Fibroblast of lung (primary cell): ENCODE data around the gene FSHB. TPM values are rescaled to one million over a fixed set of nuclear protein-coding genes. Genes with fewer than 3 reads are reported as not detected.

ENCODE experiments used
- DNase-seq, 2 donors: peaks; one replicate each; pipeline versions ENCODE4 v3.0.0 to v3.0.0-alpha.2; 2010; ENCODE audit warnings: low read depth in 2 of 2
- H2AFZ ChIP-seq: 2 replicates; pipeline ENCODE4 v1.5.1; 2012; ENCODE audit warnings: low read length, control low read depth, inconsistent platforms
- H3K27ac ChIP-seq: 2 replicates; pipeline ENCODE4 v1.5.1; 2011; ENCODE audit warnings: low read length, control low read depth; ENCODE audit not compliant: insufficient read depth
- H3K27me3 ChIP-seq: 2 replicates; pipeline ENCODE4 v1.5.1; 2011; ENCODE audit warnings: mild to moderate bottlenecking, low read length; ENCODE audit not compliant: control insufficient read depth, insufficient read depth
- H3K36me3 ChIP-seq: 2 replicates; pipeline ENCODE4 v1.5.1; 2011; ENCODE audit warnings: low read length; ENCODE audit not compliant: control insufficient read depth, insufficient read depth
- H3K4me1 ChIP-seq: 2 replicates; pipeline ENCODE4 v1.5.1; 2011; ENCODE audit warnings: low read length; ENCODE audit not compliant: control insufficient read depth, insufficient read depth; ENCODE audit errors: extremely low read depth
- H3K4me2 ChIP-seq: 2 replicates; pipeline ENCODE4 v1.5.1; 2011; ENCODE audit warnings: low read length, control low read depth; ENCODE audit not compliant: insufficient read depth; ENCODE audit errors: extremely low read depth
- H3K4me3 ChIP-seq, 4 experiments: fragments of 200-600 bp in 1 of 4; sonication (generic) in 1 of 4; replicated peaks in 1 of 4; 2 replicates each; pipeline ENCODE4 v1.5.1; 2011 to 2016; ENCODE audit warnings: low read length in 4 of 4, low read depth in 3 of 4, mild to moderate bottlenecking in 3 of 4, control low read depth in 2 of 4, inconsistent platforms in 1 of 4, mixed read lengths in 1 of 4; ENCODE audit not compliant: insufficient read depth in 1 of 4; ENCODE audit errors: control extremely low read depth in 1 of 4
- H3K79me2 ChIP-seq: 2 replicates; pipeline ENCODE4 v1.5.1; 2012; ENCODE audit warnings: mild to moderate bottlenecking, low read length, inconsistent platforms; ENCODE audit not compliant: control insufficient read depth, insufficient read depth
- H3K9ac ChIP-seq: 2 replicates; pipeline ENCODE4 v1.5.1; 2011; ENCODE audit warnings: mild to moderate bottlenecking, low read length, control low read depth; ENCODE audit not compliant: insufficient read depth
- H3K9me3 ChIP-seq: 2 replicates; pipeline ENCODE4 v1.5.1; 2012; ENCODE audit warnings: low read depth, low read length; ENCODE audit not compliant: control insufficient read depth, insufficient read depth
- H4K20me1 ChIP-seq: 2 replicates; pipeline ENCODE4 v1.5.1; 2011; ENCODE audit warnings: low read length; ENCODE audit not compliant: control insufficient read depth, insufficient read depth; ENCODE audit errors: extremely low read depth
- CTCF ChIP-seq, 2 donors: IDR thresholded peaks in 1 of 2; conservative IDR thresholded peaks in 1 of 2; 1 replicate in 1 of 2; 2 replicates in 1 of 2; pipeline ENCODE4 v1.5.1; 2011 to 2012; ENCODE audit warnings: low read length in 2 of 2, control low read depth in 1 of 2, inconsistent platforms in 1 of 2, low read depth in 1 of 2, mild to moderate bottlenecking in 1 of 2
- EZH2 ChIP-seq: IDR thresholded peaks from 2 replicates; pipeline ENCODE4 v1.5.1; 2012; ENCODE audit warnings: low read length, control low read depth, mild to moderate bottlenecking; ENCODE audit errors: missing control alignments
- polyA plus RNA-seq, 2 donors: library from polyadenylated mRNA; depleted of rRNA in 1 of 2; stranded (reverse) in 1 of 2; unstranded in 1 of 2; fragments of >200 nt; gene quantifications; 2 replicates each; pipeline ENCODE4 v1.2.1, GENCODE V29; 2011 to 2012; ENCODE audit warnings: missing spikeins in 1 of 2
- total RNA-seq: library from RNA; depleted of rRNA; stranded (reverse); fragments of >200 nt; gene quantifications from 2 replicates; pipeline ENCODE4 v1.2.1, GENCODE V29; 2014

Gene FSHB
- total and polyA plus RNA-seq, 2 donors (not counting 1 experiment from before 2014, with no cell fraction given): not detected

GRCh38 chr11:30257058-30257457 lies 26.2 kb downstream of the FSHB start:
- no peaks in the 10 kb centered on the region for H3K79me2 ChIP-seq
- DNase-seq: no peak
- H3K27me3 ChIP-seq: no peaks in the 10 kb centered on the region
- H3K4me1 ChIP-seq: no peaks in the 10 kb centered on the region
- no peak overlapping the region for H2AFZ ChIP-seq
- H4K20me1 ChIP-seq: no peaks in the 10 kb centered on the region
- H3K27ac ChIP-seq: no peak overlapping the region
- H3K9ac ChIP-seq: no peak overlapping the region
- TF ChIP-seq EZH2 (no peak), CTCF (conservative IDR thresholded peaks at IDR 0.05 in 1 of 2, IDR thresholded peaks at IDR 0.05 in 1 of 2; ENCODE audit: low read depth in 1 of 2, low read length in 2 of 2) (no peak)
- no peak overlapping the region for H3K4me2 ChIP-seq
- no peaks in the 10 kb centered on the region for H3K9me3 ChIP-seq
- H3K4me3 ChIP-seq: no peak overlapping the region
- H3K36me3 ChIP-seq: no peaks in the 10 kb centered on the region

DNA sequence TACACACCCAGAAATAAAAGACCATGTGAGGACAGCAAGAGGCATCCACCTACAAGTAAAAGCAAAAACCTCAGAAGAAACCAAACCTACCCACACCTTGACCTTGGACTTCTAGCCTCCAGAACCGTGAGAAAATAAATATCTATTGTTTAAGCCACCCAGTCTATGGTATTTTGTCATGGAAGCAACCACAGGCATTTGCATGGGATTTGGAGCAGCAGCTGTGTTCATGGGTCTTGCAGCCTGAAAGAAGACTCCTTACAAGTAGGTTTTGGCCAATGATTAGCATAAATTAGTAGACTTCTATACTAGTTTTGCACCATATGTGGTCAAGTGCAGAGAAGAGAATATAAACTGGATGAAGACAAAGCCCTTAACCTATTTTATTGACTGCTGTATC lies 27.9 kb downstream of the FSHB start:
- DNase-seq: peak in 1 of 2 donors; percentile 20
- Histone ChIP-seq H3K9me3 (no peaks in the 10 kb centered on the region), H3K79me2 (no peaks in the 10 kb centered on the region), H2AFZ (no peak overlapping the region), H3K4me3 (no peak overlapping the region), H4K20me1 (no peaks in the 10 kb centered on the region), H3K27me3 (no peaks in the 10 kb centered on the region), H3K9ac (no peak overlapping the region), H3K27ac (no peak overlapping the region), H3K36me3 (no peaks in the 10 kb centered on the region), H3K4me2 (no peak overlapping the region), H3K4me1 (no peaks in the 10 kb centered on the region)
- TF ChIP-seq EZH2 (no peak), CTCF (conservative IDR thresholded peaks at IDR 0.05 in 1 of 2, IDR thresholded peaks at IDR 0.05 in 1 of 2; ENCODE audit: low read depth in 1 of 2, low read length in 2 of 2) (no peak)

- Histone ChIP-seq H3K9me3 (no peaks in the 10 kb centered on the region), H3K9ac (no peak overlapping the region), H3K4me3 (no peak overlapping the region), H3K79me2 (no peaks in the 10 kb centered on the region), H3K27ac (no peak overlapping the region), H3K4me1 (no peaks in the 10 kb centered on the region), H4K20me1 (no peaks in the 10 kb centered on the region), H3K36me3 (no peaks in the 10 kb centered on the region), H3K27me3 (no peaks in the 10 kb centered on the region), H3K4me2 (no peak overlapping the region), H2AFZ (no peak overlapping the region)
- no peak for TF ChIP-seq EZH2
- TF ChIP-seq CTCF (conservative IDR thresholded peaks at IDR 0.05 in 1 of 2, IDR thresholded peaks at IDR 0.05 in 1 of 2; ENCODE audit: low read depth in 1 of 2, low read length in 2 of 2): no peak
- DNase-seq: no peak
Measured at GRCh38 chr11:30260813-30261212, 30.0 kb downstream of the FSHB start.
